HG03159 (cell line): Measurements from ENCODE around the gene BAD.

Experiments used
- ATAC-seq: cut with Tn5 transposase; IDR thresholded peaks from one replicate; pipeline ENCODE4 v1.9.1; 2021; ENCODE audit warnings: mild to moderate bottlenecking, moderate library complexity; ENCODE audit not compliant: unreplicated experiment

Gene BAD

DNA sequence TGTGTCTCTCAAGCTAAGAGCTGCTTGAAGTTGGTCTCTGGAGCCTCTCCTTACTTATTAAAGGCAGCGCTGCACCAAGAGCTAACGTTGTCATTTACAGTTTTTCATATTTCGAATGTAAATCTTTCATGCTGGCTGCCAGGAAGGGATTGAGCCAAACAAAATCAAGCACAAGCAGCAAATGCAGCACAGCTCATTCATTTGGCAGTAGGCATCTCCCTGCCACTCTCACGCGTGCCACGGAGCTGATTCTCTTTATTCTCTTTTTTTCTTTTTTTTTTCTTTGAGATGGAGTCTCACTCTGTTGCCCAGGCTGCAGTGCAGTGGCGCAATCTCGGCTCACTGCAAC is 51.5 kb downstream of the BAD start:
- no peak for ATAC-seq

DNA sequence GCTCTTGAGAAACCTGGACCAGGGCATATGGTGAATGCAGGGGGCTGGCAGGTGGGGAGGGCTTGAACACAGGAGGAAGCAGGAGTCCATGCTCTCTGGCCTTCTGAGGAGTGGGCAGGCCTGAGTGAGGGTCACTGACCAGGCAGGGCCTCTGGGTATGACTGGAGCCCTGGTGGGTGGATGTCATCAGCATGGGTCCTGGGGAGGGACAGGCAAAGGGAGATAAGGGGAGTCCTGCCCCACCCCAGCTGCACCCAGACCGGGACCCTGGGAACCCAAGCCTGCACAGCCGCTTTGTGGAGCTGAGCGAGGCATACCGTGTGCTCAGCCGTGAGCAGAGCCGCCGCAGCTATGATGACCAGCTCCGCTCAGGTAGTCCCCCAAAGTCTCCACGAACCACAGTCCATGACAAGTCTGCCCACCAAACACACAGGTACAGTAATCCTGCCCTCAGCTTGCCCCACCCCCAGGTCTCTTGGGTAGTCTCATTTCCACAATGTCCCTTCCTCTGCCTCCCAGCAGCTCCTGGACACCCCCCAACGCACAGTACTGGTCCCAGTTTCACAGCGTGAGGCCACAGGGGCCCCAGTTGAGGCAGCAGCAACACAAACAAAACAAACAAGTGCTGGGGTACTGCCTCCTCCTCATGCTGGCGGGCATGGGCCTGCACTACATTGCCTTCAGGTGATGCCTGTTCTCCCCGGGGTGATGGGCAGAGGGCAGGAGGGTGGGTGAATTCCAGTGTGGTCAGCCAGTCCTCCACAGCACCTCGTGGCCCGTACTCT is 52.1 kb downstream of the BAD start:
- no peak for ATAC-seq

DNA sequence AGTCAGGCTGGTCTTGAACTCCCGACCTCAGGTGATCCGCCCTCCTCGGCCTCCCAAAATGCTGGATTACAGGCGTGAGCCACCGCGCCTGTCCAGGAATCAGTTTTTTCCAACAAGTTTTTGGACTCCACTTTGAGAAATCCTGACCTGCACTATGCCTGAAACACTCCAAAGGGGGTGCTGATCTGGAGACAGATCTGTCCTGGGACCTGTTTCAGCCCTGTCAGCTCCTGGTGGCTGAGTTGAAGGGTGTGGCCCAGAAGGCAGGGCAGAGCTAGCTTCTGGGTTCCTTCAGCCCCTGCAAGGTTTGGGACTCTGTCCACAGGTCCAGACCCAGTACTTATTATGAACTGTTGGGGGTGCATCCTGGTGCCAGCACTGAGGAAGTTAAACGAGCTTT is 52.9 kb downstream of the BAD start:
- no peak for ATAC-seq

DNA sequence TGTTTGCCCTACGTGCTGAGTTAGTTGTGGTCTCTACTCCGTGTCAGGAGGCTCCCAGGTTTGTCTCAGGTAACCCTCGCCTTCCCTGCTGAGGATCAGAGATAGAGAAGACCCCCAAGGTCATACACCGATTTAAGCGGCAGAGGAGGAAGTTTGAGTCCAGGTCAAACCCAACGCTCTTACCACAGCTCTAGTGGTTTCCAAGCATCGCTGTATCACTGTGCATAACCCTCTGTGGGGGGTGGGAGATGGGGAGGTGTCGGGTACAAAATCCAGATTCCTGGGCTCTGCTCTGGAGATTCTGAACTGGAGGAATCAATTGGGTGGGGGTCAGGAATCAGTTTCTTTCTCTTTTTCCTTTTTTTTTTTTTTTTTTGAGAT is 53.5 kb downstream of the BAD start:
- no peak for ATAC-seq

DNA sequence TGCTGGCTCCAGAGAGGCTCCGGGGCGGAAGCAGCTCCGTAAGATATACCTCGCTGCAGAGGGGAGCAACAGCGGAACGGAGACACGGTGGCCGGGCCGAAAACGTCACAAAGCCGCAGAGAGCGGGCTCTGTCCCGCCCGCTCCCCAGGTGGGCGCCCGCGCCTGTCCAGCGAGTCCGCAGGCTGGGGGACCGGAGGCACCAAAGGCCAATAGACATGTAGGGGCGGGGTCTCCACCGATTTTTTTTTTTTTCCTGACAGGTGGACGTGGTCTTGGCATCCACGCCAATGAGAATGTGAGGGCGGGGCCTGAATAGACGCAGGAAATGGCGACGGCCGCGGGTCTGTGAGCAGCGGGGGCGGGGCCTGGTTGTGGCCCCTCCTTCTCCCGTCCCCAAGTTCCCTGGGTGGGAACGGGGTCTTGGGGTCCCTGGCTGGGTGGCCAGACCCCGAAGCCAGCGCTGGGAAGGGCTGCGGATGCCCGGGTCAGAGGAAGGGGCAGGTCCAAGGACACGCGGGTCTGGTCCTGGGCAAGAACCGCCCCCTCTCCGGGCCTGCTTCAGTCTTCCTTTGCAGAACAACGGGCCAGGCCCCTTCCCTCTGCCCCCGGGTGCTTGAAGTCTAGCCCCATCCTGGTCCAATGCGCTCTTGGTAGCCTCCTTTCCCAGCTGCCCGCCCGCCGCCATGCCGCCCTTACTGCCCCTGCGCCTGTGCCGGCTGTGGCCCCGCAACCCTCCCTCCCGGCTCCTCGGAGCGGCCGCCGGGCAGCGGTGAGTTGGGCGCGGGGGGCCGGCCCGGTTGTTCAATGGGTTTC is 54.1 kb downstream of the BAD start, which contains the start of gene DNAJC4:
TSS of gene DNAJC4 (plus strand) at position 378 of the 814 bp plus-strand sequence. CDS start at position 685, 307 bp downstream.
- peak; percentile 33 for ATAC-seq

DNA sequence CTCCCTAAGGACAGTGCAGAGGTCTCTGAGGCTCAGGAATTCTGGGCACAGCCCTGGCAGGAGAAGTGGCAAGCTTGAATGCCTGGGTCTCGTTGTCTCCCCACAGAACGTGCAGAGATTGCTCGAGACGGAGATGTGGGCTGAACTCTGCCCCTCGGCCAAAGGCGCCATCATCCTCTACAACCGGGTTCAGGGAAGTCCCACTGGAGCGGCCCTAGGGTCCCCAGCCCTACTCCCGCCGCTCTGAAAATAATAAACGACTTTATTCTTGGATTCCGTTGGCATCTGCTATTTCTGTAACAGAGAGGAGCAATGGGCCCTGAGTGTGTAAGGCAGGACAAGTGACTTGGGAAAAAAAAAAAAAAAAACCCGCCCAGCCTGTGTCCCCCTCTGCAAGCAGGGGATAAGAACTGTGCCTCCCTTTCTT is 54.7 kb downstream of the BAD start:
- ATAC-seq: no peak

DNA sequence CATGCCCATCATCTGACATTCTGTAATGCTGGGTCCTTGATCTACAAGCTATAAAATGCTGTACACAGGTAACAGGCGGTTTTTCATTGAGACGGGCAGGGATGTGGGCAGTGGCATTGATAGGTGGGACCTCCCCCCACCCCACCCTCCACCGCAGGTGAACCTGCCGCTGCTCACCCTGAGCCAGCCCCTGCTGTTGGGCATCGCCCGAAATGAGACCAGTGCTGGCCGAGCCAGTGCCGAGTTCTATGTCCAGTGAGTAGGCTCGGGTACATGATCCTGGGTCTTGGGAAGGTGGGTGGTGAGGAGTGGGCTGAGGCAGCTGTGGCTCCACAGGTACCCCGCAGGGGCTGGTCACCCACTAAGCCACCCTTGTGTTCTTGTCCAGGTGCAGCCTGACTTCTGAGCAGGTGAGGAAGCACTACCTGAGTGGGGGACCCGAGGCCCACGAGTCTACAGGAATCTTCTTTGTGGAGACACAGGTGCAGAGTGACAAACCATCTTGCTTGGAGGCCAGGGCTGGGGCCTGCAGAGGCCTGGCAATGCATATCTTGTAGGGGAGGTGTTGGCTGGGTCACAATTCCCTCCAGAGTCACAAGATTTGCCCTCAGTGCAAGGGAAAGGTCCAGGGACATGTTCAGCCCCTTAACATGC is 55.2 kb downstream of the BAD start:
- ATAC-seq: no peak

DNA sequence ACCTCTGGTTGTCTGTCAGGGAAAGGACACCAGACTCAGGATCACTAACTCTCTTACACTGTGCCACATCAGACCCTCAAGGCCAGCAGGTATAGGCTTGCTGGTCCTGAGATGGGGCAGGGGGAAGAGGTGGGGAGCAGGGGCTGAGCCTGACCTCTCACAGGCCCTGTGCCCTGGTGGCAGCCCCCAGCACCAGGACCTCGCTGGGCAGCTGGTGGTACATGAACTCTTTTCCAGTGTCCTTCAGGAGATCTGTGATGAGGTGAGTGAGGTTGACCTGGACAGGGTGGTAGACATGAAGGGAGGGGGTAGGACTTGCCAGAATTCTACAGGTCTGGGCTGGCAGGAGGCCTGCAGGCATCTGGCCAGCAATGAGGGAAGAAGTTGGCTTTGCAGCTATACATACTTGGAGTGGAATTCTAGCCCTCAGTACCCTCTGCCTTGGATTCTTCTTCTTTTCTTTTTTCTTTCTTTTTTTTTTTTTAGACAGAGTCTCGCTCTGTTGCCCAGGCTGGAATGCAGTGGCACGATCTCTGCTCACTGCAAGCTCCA is 57.0 kb downstream of the BAD start:
- ATAC-seq: no peak

DNA sequence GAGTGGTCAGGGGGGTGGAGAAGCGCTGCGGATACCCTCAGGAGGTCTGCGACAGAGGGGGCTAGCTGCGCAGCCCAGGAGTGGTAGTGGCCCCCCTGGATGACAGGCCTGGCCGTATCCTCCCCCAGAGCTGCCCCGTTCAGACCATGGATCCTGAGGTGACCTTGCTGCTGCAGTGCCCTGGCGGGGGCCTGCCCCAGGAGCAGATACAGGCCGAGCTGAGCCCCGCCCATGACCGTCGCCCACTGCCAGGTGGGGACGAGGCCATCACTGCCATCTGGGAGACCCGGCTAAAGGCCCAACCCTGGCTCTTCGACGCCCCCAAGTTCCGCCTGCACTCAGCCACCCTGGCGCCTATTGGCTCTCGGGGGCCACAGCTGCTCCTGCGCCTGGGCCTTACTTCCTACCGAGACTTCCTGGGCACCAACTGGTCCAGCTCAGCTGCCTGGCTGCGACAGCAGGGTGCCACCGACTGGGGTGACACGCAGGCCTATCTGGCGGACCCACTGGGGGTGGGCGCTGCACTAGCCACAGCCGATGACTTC is 57.9 kb downstream of the BAD start:
- peak; percentile 29 for ATAC-seq

DNA sequence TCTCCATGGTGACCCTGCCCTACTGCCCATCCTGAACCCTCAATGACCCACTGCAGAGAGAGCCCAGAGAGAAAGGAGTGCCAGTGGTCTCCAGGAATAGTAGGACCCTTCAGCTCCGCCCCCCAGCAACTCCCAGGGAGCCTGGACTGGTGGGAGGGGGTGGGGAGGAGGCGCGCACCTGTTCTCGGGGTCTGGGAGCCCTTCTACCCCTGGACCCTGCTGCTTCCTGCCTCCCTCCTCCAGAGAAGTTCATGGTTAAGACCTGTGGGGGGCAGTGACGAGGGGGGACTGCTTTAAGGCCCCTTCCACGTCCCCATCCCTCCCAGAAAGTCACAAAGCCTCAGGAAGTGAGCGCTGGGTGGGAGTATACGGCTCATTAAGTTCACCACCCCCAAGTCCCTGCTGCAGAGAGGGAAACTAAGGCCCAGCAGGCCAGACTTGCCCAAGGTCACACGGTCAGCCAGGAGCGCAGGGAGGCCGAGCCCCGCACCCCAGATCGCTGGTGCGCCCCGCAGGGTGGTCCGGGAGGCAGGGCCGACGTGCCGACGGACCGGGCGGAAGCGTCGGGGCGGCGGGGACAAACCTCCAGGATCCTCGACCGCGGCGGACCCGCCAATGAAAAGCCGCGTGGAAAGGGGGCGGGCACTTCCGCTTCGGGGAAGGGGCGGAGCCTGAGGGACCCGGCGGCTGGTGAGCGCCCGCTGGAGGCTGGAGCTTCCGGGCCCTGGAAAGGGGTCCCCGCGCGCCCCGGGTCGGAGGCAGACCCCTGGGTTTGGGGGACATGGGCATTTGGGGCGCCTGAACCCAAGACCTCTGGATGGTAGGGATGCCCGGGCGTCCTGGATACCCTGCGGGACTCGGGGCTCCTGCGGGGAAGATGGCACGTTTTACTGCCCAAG is 58.6 kb downstream of the BAD start, which contains the start of the genes NUDT22 and TRPT1:
TSS of gene NUDT22 (plus strand) at position 667 of the 899 bp plus-strand sequence. CDS start 379 bp downstream, outside the sequence.
TSS of gene TRPT1 (minus strand) at position 579 of the 899 bp plus-strand sequence. CDS start at position 253, 326 bp downstream.
- ATAC-seq: peak; percentile 51

DNA sequence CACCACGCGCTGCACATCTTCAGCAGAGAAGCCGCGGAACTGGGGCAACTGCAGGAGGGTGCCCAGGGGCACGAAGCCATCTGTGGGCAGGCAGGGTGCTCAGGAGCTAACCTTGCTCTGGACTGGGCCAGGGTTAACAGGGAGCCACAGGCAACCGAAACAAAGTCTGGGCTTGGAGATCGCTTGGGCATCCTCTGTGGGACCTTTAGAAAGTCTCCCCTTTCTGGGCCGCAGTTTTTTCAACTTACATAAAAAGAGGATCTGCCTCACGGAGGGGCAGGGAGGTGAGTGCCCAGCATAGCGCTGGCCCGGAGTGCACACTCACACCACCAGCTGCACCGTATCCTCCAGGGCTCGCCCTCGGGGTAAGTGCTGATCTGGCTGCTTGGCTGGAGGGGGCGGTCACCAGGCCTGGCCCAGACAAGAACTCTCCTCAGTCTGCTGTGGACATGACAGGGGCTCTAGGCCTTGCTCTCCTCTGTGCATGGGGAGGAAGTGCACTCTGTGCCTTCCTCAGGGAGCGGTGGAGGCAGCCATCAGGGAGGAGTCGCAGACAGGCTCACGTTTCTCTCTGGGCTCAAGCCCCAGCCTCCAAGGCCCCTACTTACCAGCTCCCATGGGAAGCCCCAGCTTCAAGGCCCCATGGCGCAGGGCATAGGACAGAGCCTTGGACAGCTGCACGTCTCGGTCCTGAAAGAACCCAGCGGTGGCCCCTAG is 59.4 kb downstream of the BAD start:
- no peak for ATAC-seq

DNA sequence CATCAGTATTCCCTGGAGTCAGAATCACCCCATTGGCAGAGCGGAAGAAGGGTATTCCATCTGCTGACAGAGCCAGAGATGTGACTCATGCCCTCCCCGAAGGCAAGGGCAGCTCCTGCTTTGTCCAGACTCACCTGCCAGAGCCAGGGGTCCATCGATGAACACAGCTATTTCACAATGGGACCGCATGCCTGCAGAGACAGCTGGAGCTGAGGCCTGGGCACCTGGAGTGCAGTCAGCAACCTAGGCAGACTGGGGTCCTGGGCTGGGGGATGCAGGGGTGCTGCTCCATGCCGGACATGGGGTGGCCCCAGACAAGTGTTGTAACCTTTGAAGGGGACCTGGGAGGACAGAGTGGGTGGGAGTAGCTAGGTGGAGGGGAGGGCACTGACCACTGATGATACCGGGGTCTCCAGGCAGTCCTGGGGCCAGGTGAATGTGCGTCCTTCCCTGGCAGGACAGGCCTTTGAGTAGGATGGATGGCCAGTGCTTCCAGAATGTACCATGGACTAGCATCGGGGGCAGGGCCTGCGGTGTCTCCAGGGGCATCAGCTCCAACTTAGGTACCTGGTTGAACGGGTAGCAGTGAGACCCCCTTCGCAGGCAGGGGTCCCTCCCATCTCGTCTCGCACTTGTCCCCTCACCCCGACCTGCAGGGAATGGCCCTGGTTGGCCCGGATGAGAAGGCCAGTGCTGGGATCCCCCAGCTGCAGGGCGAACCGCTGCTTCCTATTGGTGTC is 60.1 kb downstream of the BAD start:
- ATAC-seq: no peak

DNA sequence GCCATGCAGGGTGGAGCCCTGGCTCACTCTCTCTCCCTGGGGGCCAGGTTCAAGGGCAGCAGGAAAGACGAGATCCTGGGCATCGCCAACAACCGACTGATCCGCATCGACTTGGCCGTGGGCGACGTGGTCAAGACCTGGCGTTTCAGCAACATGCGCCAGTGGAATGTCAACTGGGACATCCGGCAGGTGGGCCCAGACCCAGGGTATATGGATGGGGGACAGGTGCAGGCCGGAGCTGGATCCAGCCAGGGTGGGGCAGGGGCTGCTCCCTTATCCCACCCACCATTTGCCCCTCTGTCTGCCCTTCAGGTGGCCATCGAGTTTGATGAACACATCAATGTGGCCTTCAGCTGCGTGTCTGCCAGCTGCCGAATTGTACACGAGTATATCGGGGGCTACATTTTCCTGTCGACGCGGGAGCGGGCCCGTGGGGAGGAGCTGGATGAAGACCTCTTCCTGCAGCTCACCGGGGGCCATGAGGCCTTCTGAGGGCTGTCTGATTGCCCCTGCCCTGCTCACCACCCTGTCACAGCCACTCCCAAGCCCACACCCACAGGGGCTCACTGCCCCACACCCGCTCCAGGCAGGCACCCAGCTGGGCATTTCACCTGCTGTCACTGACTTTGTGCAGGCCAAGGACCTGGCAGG is 61.3 kb downstream of the BAD start:
- no peak for ATAC-seq

DNA sequence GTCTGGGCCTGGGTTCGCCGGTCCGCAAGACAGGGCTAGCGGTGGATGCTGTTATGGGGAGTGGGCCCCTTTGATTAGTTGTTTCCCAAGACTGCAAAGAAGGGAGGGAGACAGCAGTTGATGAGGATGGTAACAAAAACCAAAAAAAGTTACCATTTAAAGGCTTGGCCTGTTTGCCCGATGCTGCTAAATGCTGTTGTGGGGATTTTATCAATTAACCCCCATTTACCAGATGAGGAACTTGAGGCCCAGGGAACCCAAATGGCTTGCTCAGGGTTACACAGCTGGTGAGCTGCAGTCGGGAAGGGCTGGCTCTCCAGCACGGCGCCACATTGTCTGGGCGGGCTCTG is 61.8 kb downstream of the BAD start:
- no peak for ATAC-seq

DNA sequence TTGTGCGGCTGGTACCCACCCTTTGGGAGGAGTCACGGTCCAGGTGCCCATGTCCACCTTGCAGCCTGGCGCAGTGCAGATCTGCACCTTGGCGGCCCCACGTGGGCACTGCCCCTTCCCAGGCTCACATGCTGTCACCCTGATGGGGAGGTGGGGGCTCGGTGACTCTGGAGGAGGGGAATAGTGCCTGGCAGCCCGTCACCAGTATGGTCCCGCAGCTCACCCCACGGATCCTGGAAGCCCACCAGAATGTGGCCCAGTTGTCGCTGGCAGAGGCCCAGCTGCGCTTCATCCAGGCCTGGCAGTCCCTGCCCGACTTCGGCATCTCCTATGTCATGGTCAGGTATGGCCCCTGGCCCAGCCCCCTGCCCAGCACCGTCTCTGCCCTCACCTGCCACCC is 63.7 kb downstream of the BAD start:
- ATAC-seq: no peak

DNA sequence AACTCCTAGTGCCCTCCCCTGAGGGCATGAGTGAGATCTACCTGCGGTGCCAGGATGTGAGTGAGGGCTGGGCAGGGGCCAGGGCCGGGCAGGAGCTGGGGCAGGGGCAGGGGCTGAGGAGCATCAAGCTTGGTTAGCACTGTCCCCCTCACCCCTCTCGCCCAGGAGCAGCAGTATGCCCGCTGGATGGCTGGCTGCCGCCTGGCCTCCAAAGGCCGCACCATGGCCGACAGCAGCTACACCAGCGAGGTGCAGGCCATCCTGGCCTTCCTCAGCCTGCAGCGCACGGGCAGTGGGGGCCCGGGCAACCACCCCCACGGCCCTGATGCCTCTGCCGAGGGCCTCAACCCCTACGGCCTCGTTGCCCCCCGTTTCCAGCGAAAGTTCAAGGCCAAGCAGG is 64.2 kb downstream of the BAD start:
- no peak for ATAC-seq
